GM23338 (cell line): Measurements from ENCODE around the gene IL4I1. TPM values are rescaled to one million over a fixed set of nuclear protein-coding genes. Genes with fewer than 3 reads are reported as not detected.

ENCODE experiments used
- ATAC-seq: fragments of 200-7000 bp; cut with Tn5 transposase; 3 replicates; pipeline ENCODE4 v1.9.1; 2020
- DNase-seq: peaks from one replicate; pipeline ENCODE4 v3.0.0-alpha.2; 2015; ENCODE audit warnings: low spot score
- H2AFZ ChIP-seq: fragments of 200-600 bp; sonication (generic); 2 replicates; pipeline ENCODE4 v1.8.0; 2016; ENCODE audit warnings: antibody characterized with exemption, mild to moderate bottlenecking, moderate library complexity
- H3F3A ChIP-seq: fragments of 200-600 bp; sonication (generic); replicated peaks from 2 replicates; pipeline ENCODE4 v1.8.0; 2017; ENCODE audit warnings: antibody characterized with exemption, mixed run types, low read depth
- H3K27ac ChIP-seq: fragments of 200-600 bp; sonication (generic); 2 replicates; pipeline ENCODE4 v1.6.1; 2016; ENCODE audit warnings: low read depth
- H3K27me3 ChIP-seq: fragments of 200-600 bp; sonication (generic); 2 replicates; pipeline ENCODE4 v1.8.0; 2016; ENCODE audit warnings: mild to moderate bottlenecking, mixed run types, moderate library complexity; ENCODE audit not compliant: insufficient read depth
- H3K36me3 ChIP-seq: fragments of 200-600 bp; sonication (generic); 2 replicates; pipeline ENCODE4 v1.8.0; 2016; ENCODE audit warnings: mild to moderate bottlenecking; ENCODE audit not compliant: insufficient read depth
- H3K4me1 ChIP-seq: fragments of 200-600 bp; sonication (generic); 2 replicates; pipeline ENCODE4 v1.8.0; 2016; ENCODE audit warnings: mild to moderate bottlenecking, moderate library complexity; ENCODE audit not compliant: insufficient read depth
- H3K4me2 ChIP-seq: fragments of 200-600 bp; sonication (generic); 2 replicates; pipeline ENCODE4 v1.7.1; 2017; ENCODE audit warnings: mixed run types
- H3K4me3 ChIP-seq: fragments of 200-600 bp; sonication (generic); 2 replicates; pipeline ENCODE4 v1.6.1; 2016; ENCODE audit warnings: mixed run types
- H3K79me2 ChIP-seq: fragments of 200-600 bp; sonication (generic); replicated peaks from 2 replicates; pipeline ENCODE4 v1.8.0; 2017; ENCODE audit warnings: mild to moderate bottlenecking; ENCODE audit not compliant: insufficient read depth
- H3K9me2 ChIP-seq: fragments of 200-600 bp; sonication (generic); 2 replicates; pipeline ENCODE4 v1.8.0; 2017; ENCODE audit not compliant: insufficient read depth
- H4K20me1 ChIP-seq: fragments of 200-600 bp; sonication (generic); replicated peaks from 2 replicates; pipeline ENCODE4 v1.8.0; 2017; ENCODE audit warnings: mild to moderate bottlenecking; ENCODE audit not compliant: insufficient read depth
- H3K27ac Mint-ChIP-seq: 2 replicates; pipeline ENCODE4 v1.8.0; 2020; ENCODE audit warnings: inconsistent platforms, mild to moderate bottlenecking, moderate library complexity, mixed read lengths
- H3K27me3 Mint-ChIP-seq: 3 replicates; pipeline ENCODE4 v1.8.0; 2022; ENCODE audit warnings: low read depth, mild to moderate bottlenecking, moderate library complexity, mixed read lengths, inconsistent platforms; ENCODE audit not compliant: insufficient read depth, poor library complexity
- H3K36me3 Mint-ChIP-seq: 3 replicates; pipeline ENCODE4 v1.8.0; 2021; ENCODE audit warnings: low read depth, mild to moderate bottlenecking, inconsistent platforms, moderate library complexity, mixed read lengths
- H3K4me1 Mint-ChIP-seq: 3 replicates; pipeline ENCODE4 v1.8.0; 2020; ENCODE audit warnings: mild to moderate bottlenecking, inconsistent platforms, mixed read lengths
- H3K4me3 Mint-ChIP-seq: 3 replicates; pipeline ENCODE4 v1.8.0; 2021; ENCODE audit warnings: moderate library complexity, mild to moderate bottlenecking, inconsistent platforms, mixed read lengths
- H3K9me3 Mint-ChIP-seq: 3 replicates; pipeline ENCODE4 v1.8.0; 2020; ENCODE audit warnings: moderate library complexity, mild to moderate bottlenecking, inconsistent platforms, mixed read lengths
- CREB1 ChIP-seq: fragments of 250-450 bp; sonication (Bioruptor Pico); IDR thresholded peaks from 2 replicates; pipeline ENCODE4 v1.5.0; 2020; ENCODE audit warnings: low read depth, mild to moderate bottlenecking, moderate library complexity
- CTCF ChIP-seq, 2 experiments: fragments of 200-600 bp in 1 of 2; sonication (generic) in 1 of 2; conservative IDR thresholded peaks; 2 replicates each; pipeline versions ENCODE4 v1.5.1 to v1.6.1; 2016 to 2017; ENCODE audit warnings: antibody characterized with exemption in 2 of 2, low read depth in 2 of 2, mild to moderate bottlenecking in 2 of 2, moderate library complexity in 1 of 2
- ETS1 ChIP-seq: IDR thresholded peaks from 2 replicates; pipeline ENCODE4 v1.6.1; 2016; ENCODE audit warnings: antibody characterized with exemption
- EZH2 ChIP-seq: fragments of 200-600 bp; sonication (generic); IDR thresholded peaks from one replicate; pipeline ENCODE4 v1.8.0; 2017; ENCODE audit warnings: antibody characterized with exemption, mild to moderate bottlenecking, low read depth; ENCODE audit not compliant: unreplicated experiment
- EZH2phosphoT487 ChIP-seq: fragments of 200-600 bp; sonication (generic); IDR thresholded peaks from one replicate; pipeline ENCODE4 v1.8.1; 2018; ENCODE audit warnings: antibody characterized with exemption; ENCODE audit not compliant: unreplicated experiment
- JUNB ChIP-seq: IDR thresholded peaks from one replicate; pipeline ENCODE4 v1.6.1; 2016; ENCODE audit warnings: antibody characterized with exemption; ENCODE audit not compliant: unreplicated experiment
- NANOG ChIP-seq: IDR thresholded peaks from 2 replicates; pipeline ENCODE4 v1.6.1; 2016; ENCODE audit warnings: antibody characterized with exemption, borderline replicate concordance
- POLR2AphosphoS5 ChIP-seq: IDR thresholded peaks from 2 replicates; pipeline ENCODE4 v1.6.1; 2016; ENCODE audit warnings: antibody characterized with exemption, low read depth
- REST ChIP-seq: IDR thresholded peaks from one replicate; pipeline ENCODE4 v1.6.1; 2018; ENCODE audit warnings: antibody characterized with exemption; ENCODE audit not compliant: unreplicated experiment
- STAT1 ChIP-seq: IDR thresholded peaks from one replicate; pipeline ENCODE4 v1.6.1; 2016; ENCODE audit warnings: antibody characterized with exemption; ENCODE audit not compliant: unreplicated experiment
- ZNF114 ChIP-seq: fragments of 250-450 bp; sonication (Bioruptor Pico); IDR thresholded peaks from 2 replicates; pipeline ENCODE4 v1.5.0; 2020; ENCODE audit warnings: mild to moderate bottlenecking, moderate library complexity
- ZNF331 ChIP-seq: fragments of 250-450 bp; sonication (Bioruptor Pico); IDR thresholded peaks from 2 replicates; pipeline ENCODE4 v1.5.0; 2020; ENCODE audit warnings: low read depth, mild to moderate bottlenecking, moderate library complexity
- ZNF462 ChIP-seq: fragments of 250-450 bp; sonication (Bioruptor Pico); IDR thresholded peaks from 2 replicates; pipeline ENCODE4 v1.5.0; 2020; ENCODE audit warnings: mild to moderate bottlenecking, moderate library complexity
- polyA plus RNA-seq: library from polyadenylated mRNA; unstranded; fragments of >200 nt; fragmentation: Nextera tagmentation; extraction: Ambion mirVana; gene quantifications from 2 replicates; pipeline ENCODE4 v1.2.1, GENCODE V29; 2016
- total RNA-seq: library from RNA; depleted of rRNA; stranded (reverse); fragments of >200 nt; shearing (Covaris generic); gene quantifications from 2 replicates; pipeline ENCODE4 v1.2.3, GENCODE V29; 2014

Gene IL4I1
- total and polyA plus RNA-seq, 2 experiments from 2014 or later = 0.60 to 0.69 TPM

GRCh38 chr19:49925486-49925885 is 28.8 kb upstream of the IL4I1 start:
- Histone ChIP-seq H2AFZ (no peak overlapping the region), H3F3A (peaks cover 4% of the 10 kb centered on the region), H3K79me2 (peaks cover 88% of the 10 kb centered on the region), H3K4me2 (no peak overlapping the region), H3K9me2 (no peaks in the 10 kb centered on the region), H3K4me3 (no peak overlapping the region), H4K20me1 (peaks cover 50% of the 10 kb centered on the region), H3K36me3 (peaks cover 17% of the 10 kb centered on the region), H3K27me3 (no peaks in the 10 kb centered on the region), H3K27ac (peak overlapping the region; percentile 66; the same call in 1 of the 2 replicates), H3K4me1 (peaks cover 15% of the 10 kb centered on the region)
- no peak for ATAC-seq
- TF ChIP-seq JUNB = no peak
- no peak for TF ChIP-seq NANOG
- TF ChIP-seq REST = no peak
- TF ChIP-seq ETS1 = no peak
- no peak for TF ChIP-seq CTCF (conservative IDR thresholded peaks at IDR 0.05; ENCODE audit: low read depth in 2 of 2)
- TF ChIP-seq ZNF331 (CRISPR knock-in tag) = no peak
- TF ChIP-seq ZNF114 = no peak
- TF ChIP-seq POLR2AphosphoS5 = no peak
- TF ChIP-seq EZH2 = no peak
- TF ChIP-seq ZNF462 (CRISPR knock-in tag) = no peak
- TF ChIP-seq STAT1 = no peak
- no peak for TF ChIP-seq EZH2phosphoT487
- no peak for TF ChIP-seq CREB1
- Mint-ChIP-seq H3K36me3 (peaks cover 90% of the 10 kb centered on the region), H3K27ac (peak overlapping the region; percentile 76), H3K27me3 (peaks cover 41% of the 10 kb centered on the region), H3K4me1 (peaks cover 55% of the 10 kb centered on the region), H3K4me3 (peak overlapping the region; percentile 12; the same call in 1 of the 3 replicates), H3K9me3 (peaks cover 10% of the 10 kb centered on the region)
- DNase-seq = no peak
